ENCODE results near the gene TIPARP. TPM values are rescaled to one million over a fixed set of nuclear protein-coding genes. Genes with fewer than 3 reads are reported as not detected.

Gene TIPARP
- total and polyA plus RNA-seq, 7 experiments from 2014 or later = 4.2 to 66.6 (median 63.6) TPM

DNA sequence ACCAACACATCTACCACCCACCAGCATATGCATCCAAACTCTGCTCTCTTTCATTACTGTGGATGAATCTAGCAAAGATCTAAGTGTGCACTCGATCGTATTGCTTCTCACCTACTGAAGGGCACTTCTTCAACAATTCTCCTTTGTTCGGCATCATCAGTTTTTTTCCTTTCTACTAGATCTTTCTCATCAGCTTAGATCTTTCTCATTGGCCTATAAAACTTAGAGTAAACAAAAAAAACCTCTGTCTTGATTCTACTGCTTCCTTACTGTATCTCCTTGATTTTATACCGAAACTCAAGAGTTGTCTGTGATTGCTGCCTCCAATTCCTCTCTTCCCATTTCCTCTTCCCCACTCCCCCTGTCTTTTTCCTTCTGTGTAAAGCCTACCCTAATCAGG is 36.1 kb upstream of the TIPARP start:
- Mint-ChIP-seq H3K36me3 (no peaks in the 10 kb centered on the region), H3K27ac (no peak overlapping the region), H3K9me3 (no peaks in the 10 kb centered on the region), H3K4me3 (no peak overlapping the region), H3K4me1 (peaks cover 0 to 16% (median 6%) of the 10 kb centered on the region in 7 donors), H3K27me3 (peaks cover 0 to 2% (median 0%) of the 10 kb centered on the region in 5 donors)
- no peak for ATAC-seq
- intact Hi-C loops (cut with micrococcal nuclease) = no loop called here
- no peaks in the 10 kb centered on the region for H3K36me3 ChIP-seq (ENCODE audit: control insufficient read depth in 2 of 3, insufficient read depth in 3 of 3, low read length in 3 of 3)
- DNase-seq = no peak
- peaks cover 0 to 2% of the 10 kb centered on the region in 2 donors for H3K4me1 ChIP-seq (ENCODE audit: control insufficient read depth in 2 of 2, insufficient read depth in 2 of 2, low read length in 2 of 2)
- no peak overlapping the region for H3K27ac ChIP-seq (ENCODE audit: low read depth, low read length)
- ChIA-PET CTCF (no interaction called here), POLR2A (no interaction called here)
- H3K9me3 ChIP-seq (ENCODE audit: control insufficient read depth in 2 of 3, low read length in 3 of 3) = no peaks in the 10 kb centered on the region
- no peaks in the 10 kb centered on the region for H3K27me3 ChIP-seq (ENCODE audit: control insufficient read depth in 2 of 2, insufficient read depth in 2 of 2, low read length in 2 of 2)
- no peak overlapping the region for H3K4me3 ChIP-seq (ENCODE audit: low read length)

DNA sequence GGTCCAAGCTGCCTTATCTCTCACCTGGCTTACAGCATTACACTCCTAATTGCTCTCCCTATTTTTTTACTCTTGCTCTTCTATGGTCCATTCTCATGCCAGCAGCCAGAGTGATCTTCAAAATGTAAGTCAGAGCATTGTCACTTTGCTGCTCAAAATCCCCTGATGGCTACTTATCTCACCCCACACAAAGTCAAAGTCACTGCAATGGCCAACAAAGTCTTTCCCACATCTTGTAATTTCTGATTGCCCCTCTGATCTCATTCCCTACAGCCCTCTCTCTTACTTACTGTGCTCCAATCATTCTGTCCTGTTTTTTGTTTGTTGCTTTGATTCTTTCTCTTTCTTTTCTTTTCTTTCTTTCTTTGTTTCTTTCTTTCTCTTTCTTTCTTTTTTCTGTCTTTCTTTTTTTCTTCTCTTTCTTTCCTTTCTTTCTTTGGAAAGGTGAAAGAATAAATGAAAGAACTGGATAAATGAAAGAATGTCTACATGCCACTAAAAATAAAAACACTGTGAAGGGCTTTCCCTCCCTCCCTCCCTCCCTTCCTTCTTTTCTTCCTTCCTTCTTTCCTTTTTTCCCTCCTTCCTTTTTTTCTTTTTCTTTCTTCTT is 34.9 kb upstream of the TIPARP start:
- Histone ChIP-seq H3K4me1 (ENCODE audit: control insufficient read depth in 2 of 2, insufficient read depth in 2 of 2, low read length in 2 of 2) (peaks cover 5 to 13% of the 10 kb centered on the region in 2 donors), H3K27me3 (ENCODE audit: control insufficient read depth in 2 of 2, insufficient read depth in 2 of 2, low read length in 2 of 2) (no peaks in the 10 kb centered on the region), H3K4me3 (ENCODE audit: low read length) (no peak overlapping the region), H3K9me3 (ENCODE audit: control insufficient read depth in 2 of 3, low read length in 3 of 3) (no peaks in the 10 kb centered on the region), H3K36me3 (ENCODE audit: control insufficient read depth in 2 of 3, insufficient read depth in 3 of 3, low read length in 3 of 3) (no peaks in the 10 kb centered on the region), H3K27ac (ENCODE audit: low read depth, low read length) (no peak overlapping the region)
- Mint-ChIP-seq H3K27ac (no peak overlapping the region), H3K4me1 (peaks cover 4 to 26% (median 16%) of the 10 kb centered on the region in 7 donors), H3K4me3 (no peak overlapping the region), H3K9me3 (no peaks in the 10 kb centered on the region), H3K36me3 (no peaks in the 10 kb centered on the region), H3K27me3 (peaks cover 0 to 2% (median 0%) of the 10 kb centered on the region in 5 donors)
- POLR2A ChIA-PET = no interaction called here
- CTCF ChIA-PET = no interaction called here
- intact Hi-C loops (cut with micrococcal nuclease) = loop anchor here in 1 of 2 donors (5.0 kb wide), 1 partner anchor 32 kb away; no protein-coding TSS in a partner anchor
- no peak for ATAC-seq
- no peak for DNase-seq

DNA sequence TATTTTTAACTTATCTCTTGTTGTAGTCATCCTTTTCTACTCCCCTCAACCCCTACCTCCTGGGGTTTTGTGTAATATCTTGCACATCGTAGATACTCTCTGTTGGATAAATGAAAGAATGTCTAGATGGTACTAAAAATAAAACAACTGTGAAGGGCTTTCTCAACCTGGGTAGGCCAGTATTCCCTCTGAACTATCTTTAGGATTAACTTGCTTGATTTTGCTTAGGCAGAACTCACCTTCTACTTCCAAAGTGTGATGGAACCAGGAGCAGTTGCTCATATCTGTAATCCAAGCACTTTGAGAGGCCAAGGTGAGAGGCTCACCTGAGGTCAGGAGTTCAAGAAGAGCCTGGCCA is 32.8 kb upstream of the TIPARP start:
- Histone ChIP-seq H3K4me1 (ENCODE audit: control insufficient read depth in 2 of 2, insufficient read depth in 2 of 2, low read length in 2 of 2) (peaks cover 5 to 13% of the 10 kb centered on the region in 2 donors), H3K9me3 (ENCODE audit: control insufficient read depth in 2 of 3, low read length in 3 of 3) (no peaks in the 10 kb centered on the region), H3K27ac (ENCODE audit: low read depth, low read length) (no peak overlapping the region), H3K36me3 (ENCODE audit: control insufficient read depth in 2 of 3, insufficient read depth in 3 of 3, low read length in 3 of 3) (no peaks in the 10 kb centered on the region), H3K4me3 (ENCODE audit: low read length) (no peak overlapping the region), H3K27me3 (ENCODE audit: control insufficient read depth in 2 of 2, insufficient read depth in 2 of 2, low read length in 2 of 2) (no peaks in the 10 kb centered on the region)
- intact Hi-C loops (cut with micrococcal nuclease) = loop anchor here in 1 of 2 donors (5.0 kb wide), 1 partner anchor 34 kb away; no protein-coding TSS in a partner anchor
- peaks cover under 1 to 3% (median 2%) of the 10 kb centered on the region in 5 donors for H3K27me3 Mint-ChIP-seq
- DNase-seq (no peak), ATAC-seq (no peak)
- peaks cover 0 to under 1% (median 0%) of the 10 kb centered on the region in 5 donors for H3K36me3 Mint-ChIP-seq
- no peak overlapping the region for H3K27ac Mint-ChIP-seq
- H3K9me3 Mint-ChIP-seq = peaks cover 0 to under 1% (median 0%) of the 10 kb centered on the region in 11 donors
- ChIA-PET POLR2A (no interaction called here), CTCF (no interaction called here)
- peaks cover 5 to 30% (median 16%) of the 10 kb centered on the region in 7 donors for H3K4me1 Mint-ChIP-seq
- no peak overlapping the region for H3K4me3 Mint-ChIP-seq

DNA sequence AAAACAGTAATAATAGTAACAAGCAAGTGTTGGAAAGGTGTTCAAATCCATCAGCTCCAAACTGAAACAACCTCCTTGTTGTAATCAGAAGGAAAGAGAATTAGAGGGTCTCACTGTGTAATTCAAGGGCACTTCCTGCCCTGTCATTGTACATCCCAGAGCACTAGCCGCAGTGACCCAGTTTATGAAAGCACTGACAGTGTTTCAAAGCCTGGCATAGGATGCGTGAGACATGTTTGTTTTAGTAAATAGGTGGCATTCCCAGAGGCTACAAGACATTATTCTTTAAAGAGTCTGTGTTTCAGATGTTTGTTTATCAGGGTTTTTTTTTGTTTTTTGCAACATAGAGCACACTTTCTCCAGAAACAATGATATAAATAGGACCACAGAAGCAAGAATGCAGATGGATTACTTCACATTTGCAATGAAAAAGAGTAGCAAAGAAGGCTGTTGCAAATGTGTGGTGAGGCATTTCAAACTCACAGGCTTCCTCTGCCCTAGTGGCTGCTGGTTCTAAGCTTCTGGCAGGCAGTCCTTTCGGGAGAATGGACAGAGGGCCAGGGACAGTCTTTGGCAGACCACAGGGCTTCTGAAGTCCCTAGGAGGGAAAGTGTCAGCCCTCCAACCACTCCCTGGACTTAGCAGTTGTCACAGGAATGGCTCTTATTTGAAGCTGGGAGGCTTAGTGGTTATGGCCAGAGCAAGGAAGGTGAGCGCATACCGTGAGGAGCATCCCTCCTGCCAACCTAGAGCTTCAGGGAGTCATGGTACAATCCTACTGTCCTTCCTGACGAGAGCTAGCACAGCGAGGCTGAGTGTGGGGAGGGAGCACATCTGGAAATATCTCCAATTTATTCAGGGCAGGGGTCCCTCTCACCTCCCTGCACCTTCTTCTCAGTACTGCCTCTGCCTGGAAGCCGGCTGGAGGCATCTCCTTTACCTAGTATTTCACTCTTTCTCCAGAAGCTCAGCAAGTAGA is 31.4 kb upstream of the TIPARP start:
- H3K4me1 Mint-ChIP-seq = peaks cover 7 to 30% (median 16%) of the 10 kb centered on the region in 7 donors
- ChIA-PET POLR2A (interaction anchor here (1.4 to 2.3 kb wide), 2 partner anchors 31 to 175 kb away, joined by 3 to 5 read pairs; partner anchors contain the start of gene TIPARP), CTCF (no interaction called here)
- Histone ChIP-seq H3K4me1 (ENCODE audit: control insufficient read depth in 2 of 2, insufficient read depth in 2 of 2, low read length in 2 of 2) (peaks cover 5 to 13% of the 10 kb centered on the region in 2 donors), H3K27ac (ENCODE audit: low read depth, low read length) (no peak overlapping the region), H3K36me3 (ENCODE audit: control insufficient read depth in 2 of 3, insufficient read depth in 3 of 3, low read length in 3 of 3) (no peaks in the 10 kb centered on the region), H3K27me3 (ENCODE audit: control insufficient read depth in 2 of 2, insufficient read depth in 2 of 2, low read length in 2 of 2) (no peaks in the 10 kb centered on the region), H3K4me3 (ENCODE audit: low read length) (no peak overlapping the region), H3K9me3 (ENCODE audit: control insufficient read depth in 2 of 3, low read length in 3 of 3) (no peaks in the 10 kb centered on the region)
- peak overlapping the region in 6 of 9 donors; percentile 12 to 92 (median 65) for H3K27ac Mint-ChIP-seq
- H3K9me3 Mint-ChIP-seq = peaks cover 0 to 8% (median 0%) of the 10 kb centered on the region in 11 donors
- peaks cover 3 to 11% (median 6%) of the 10 kb centered on the region in 5 donors for H3K27me3 Mint-ChIP-seq
- peak overlapping the region in 9 of 10 donors; percentile 58 to 85 (median 69) for H3K4me3 Mint-ChIP-seq
- intact Hi-C loops (cut with micrococcal nuclease) = loop anchor here in 1 of 2 donors (2.0 to 5.0 kb wide), 2 partner anchors 22 to 36 kb away; no protein-coding TSS in a partner anchor
- peaks cover 0 to 7% (median 0%) of the 10 kb centered on the region in 5 donors for H3K36me3 Mint-ChIP-seq
- DNase-seq = no peak
- ATAC-seq = peak; percentile 16

DNA sequence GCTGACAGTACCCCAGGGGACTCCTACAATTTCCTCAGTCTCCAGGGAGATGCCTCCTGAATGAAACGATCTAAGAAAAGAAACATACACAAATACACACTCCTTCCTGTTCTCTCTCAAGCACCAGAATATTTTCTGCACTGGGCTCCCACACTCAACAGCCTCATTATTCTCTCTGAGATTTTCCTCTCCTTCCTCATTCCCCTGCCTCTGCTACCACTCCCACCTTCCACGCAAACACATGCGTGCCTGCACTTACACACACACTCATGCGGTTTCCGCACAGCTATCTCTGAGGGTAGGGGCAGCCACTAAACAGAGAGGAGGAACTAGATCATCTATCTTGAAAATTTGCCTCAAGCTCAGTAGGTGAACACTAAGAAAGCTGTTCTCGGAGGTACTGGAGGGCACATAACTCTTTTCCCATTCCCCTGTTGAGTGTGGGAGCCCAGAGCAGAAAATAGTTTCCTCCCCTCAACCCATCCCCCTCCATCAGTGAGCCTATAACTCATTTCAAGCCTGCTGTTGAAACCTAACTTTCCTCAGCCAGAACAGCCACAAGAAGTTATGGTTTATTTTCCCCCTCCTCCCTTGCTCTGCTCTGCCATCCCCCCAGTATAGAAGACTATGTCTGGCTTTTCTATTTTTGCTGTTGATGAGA is 30.5 kb upstream of the TIPARP start:
- no peak overlapping the region for H3K27ac ChIP-seq (ENCODE audit: low read depth, low read length)
- peaks cover 0 to 12% (median 0%) of the 10 kb centered on the region in 5 donors for H3K36me3 Mint-ChIP-seq
- peak overlapping the region in 7 of 9 donors; percentile 3 to 92 (median 23) for H3K27ac Mint-ChIP-seq
- H3K4me1 ChIP-seq (ENCODE audit: control insufficient read depth in 2 of 2, insufficient read depth in 2 of 2, low read length in 2 of 2) = peaks cover 5 to 13% of the 10 kb centered on the region in 2 donors
- peak in 8 of 9 donors; percentile 20 to 52 (median 38) for DNase-seq
- peak overlapping the region; percentile 17 for H3K4me3 ChIP-seq (ENCODE audit: low read length)
- peak overlapping the region; percentile 58 to 85 (median 70) for H3K4me3 Mint-ChIP-seq
- ChIA-PET CTCF (no interaction called here), POLR2A (interaction anchor here (1.4 to 2.3 kb wide), 2 partner anchors 31 to 174 kb away, joined by 3 to 5 read pairs; partner anchors contain the start of gene TIPARP)
- ATAC-seq = peak; percentile 93
- H3K9me3 Mint-ChIP-seq = peaks cover 0 to 11% (median 0%) of the 10 kb centered on the region in 11 donors
- peaks cover 6 to 12% (median 7%) of the 10 kb centered on the region in 5 donors for H3K27me3 Mint-ChIP-seq
- H3K27me3 ChIP-seq (ENCODE audit: control insufficient read depth in 2 of 2, insufficient read depth in 2 of 2, low read length in 2 of 2) = no peaks in the 10 kb centered on the region
- H3K9me3 ChIP-seq (ENCODE audit: control insufficient read depth in 2 of 3, low read length in 3 of 3) = no peaks in the 10 kb centered on the region
- intact Hi-C loops (cut with micrococcal nuclease) = loop anchor here (1.0 to 5.0 kb wide), 3 partner anchors 21 to 37 kb away; partner anchors contain the start of gene TIPARP (in 2 of the 2)
- H3K36me3 ChIP-seq (ENCODE audit: control insufficient read depth in 2 of 3, insufficient read depth in 3 of 3, low read length in 3 of 3) = no peaks in the 10 kb centered on the region
- peaks cover 7 to 30% (median 16%) of the 10 kb centered on the region in 7 donors for H3K4me1 Mint-ChIP-seq

DNA sequence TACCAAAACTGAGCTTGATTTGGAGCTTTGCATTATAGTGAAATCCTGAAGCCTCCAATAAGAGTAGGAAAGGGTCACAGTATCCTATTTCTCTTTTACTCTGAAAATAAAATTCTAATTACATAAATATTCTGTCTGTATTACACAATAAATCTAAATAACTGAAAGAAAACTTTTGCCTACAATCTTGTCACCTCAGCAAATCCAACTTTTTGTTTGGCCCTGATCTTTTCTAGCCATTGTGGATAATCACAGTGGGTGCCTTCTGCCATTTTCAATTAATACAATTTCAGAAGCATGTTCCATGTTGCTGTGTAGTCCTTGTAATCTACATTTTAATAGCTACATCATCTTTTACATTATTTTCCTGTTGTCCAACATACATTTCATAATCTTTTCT is 29.4 kb upstream of the TIPARP start:
- H3K4me1 ChIP-seq (ENCODE audit: control insufficient read depth in 2 of 2, insufficient read depth in 2 of 2, low read length in 2 of 2) = peaks cover 5 to 13% of the 10 kb centered on the region in 2 donors
- DNase-seq (no peak), ATAC-seq (no peak)
- Mint-ChIP-seq H3K27ac (no peak overlapping the region), H3K36me3 (peaks cover 0 to 12% (median 0%) of the 10 kb centered on the region in 5 donors), H3K9me3 (peaks cover 0 to 11% (median 0%) of the 10 kb centered on the region in 11 donors), H3K27me3 (peaks cover 6 to 13% (median 7%) of the 10 kb centered on the region in 5 donors), H3K4me3 (no peak overlapping the region), H3K4me1 (peaks cover 7 to 36% (median 16%) of the 10 kb centered on the region in 7 donors)
- no peaks in the 10 kb centered on the region for H3K9me3 ChIP-seq (ENCODE audit: control insufficient read depth in 2 of 3, low read length in 3 of 3)
- POLR2A ChIA-PET = interaction anchor here (1.0 to 1.4 kb wide), 2 partner anchors 28 to 173 kb away, joined by 3 read pairs; no protein-coding TSS in a partner anchor
- H3K27me3 ChIP-seq (ENCODE audit: control insufficient read depth in 2 of 2, insufficient read depth in 2 of 2, low read length in 2 of 2) = no peaks in the 10 kb centered on the region
- no peak overlapping the region for H3K27ac ChIP-seq (ENCODE audit: low read depth, low read length)
- intact Hi-C loops (cut with micrococcal nuclease) = loop anchor here (1.0 to 5.0 kb wide), 2 partner anchors 29 to 38 kb away; partner anchors contain the start of gene TIPARP (in 2 of the 2)
- H3K4me3 ChIP-seq (ENCODE audit: low read length) = no peak overlapping the region
- no peaks in the 10 kb centered on the region for H3K36me3 ChIP-seq (ENCODE audit: control insufficient read depth in 2 of 3, insufficient read depth in 3 of 3, low read length in 3 of 3)
- CTCF ChIA-PET = interaction anchor here (0.5 kb wide), 1 partner anchor 174 kb away, joined by 4 read pairs; no protein-coding TSS in a partner anchor
